Loucy (cell line): ENCODE data around the gene SRP72.

ENCODE experiments used
- CTCF ChIP-seq: fragments of 200-600 bp; sonication (generic); conservative IDR thresholded peaks from 2 replicates; pipeline ENCODE4 v1.5.1; 2014; ENCODE audit warnings: mild to moderate bottlenecking, antibody characterized with exemption, low read length
- EZH2phosphoT487 ChIP-seq: fragments of 200-600 bp; IDR thresholded peaks from 2 replicates; pipeline ENCODE4 v1.6.1; 2018; ENCODE audit warnings: antibody characterized with exemption, mild to moderate bottlenecking, moderate library complexity, borderline replicate concordance

- TF ChIP-seq CTCF: no peak
- no peak for TF ChIP-seq EZH2phosphoT487
Observed at GRCh38 chr4:56427179-56427578, 40.2 kb upstream of the SRP72 start.
